PFSK-1 (cell line): ENCODE measurements around the gene POT1.

Experiments used
- FOXP2 ChIP-seq: optimal IDR thresholded peaks from 2 replicates; pipeline ENCODE3; 2011; ENCODE audit warnings: borderline replicate concordance, control low read depth, inconsistent platforms; ENCODE audit not compliant: insufficient read depth; ENCODE audit errors: extremely low read length, extremely low read depth
- POLR2AphosphoS5 ChIP-seq: IDR thresholded peaks from 2 replicates; pipeline ENCODE4 v1.6.1; 2012; ENCODE audit warnings: low read depth, mild to moderate bottlenecking, control low read depth, low read length, moderate library complexity
- SIN3A ChIP-seq: IDR thresholded peaks from 2 replicates; pipeline ENCODE4 v1.6.1; 2012; ENCODE audit warnings: mild to moderate bottlenecking, low read length, moderate library complexity, borderline replicate concordance; ENCODE audit not compliant: insufficient read depth
- TAF1 ChIP-seq: IDR thresholded peaks from 2 replicates; pipeline ENCODE4 v1.6.1; 2012; ENCODE audit warnings: low read length, control low read depth, borderline replicate concordance; ENCODE audit not compliant: insufficient read depth
- TF ChIP-seq, protein P1 (sequence below), 2 experiments: IDR thresholded peaks; 2 replicates each; pipeline versions ENCODE4 v1.6.1 to v1.8.0; 2011 to 2012; ENCODE audit warnings: low read depth in 2 of 2, low read length in 2 of 2, control low read depth in 1 of 2, inconsistent platforms in 1 of 2, mild to moderate bottlenecking in 1 of 2, moderate library complexity in 1 of 2; ENCODE audit not compliant: insufficient read depth in 1 of 2

DNA sequence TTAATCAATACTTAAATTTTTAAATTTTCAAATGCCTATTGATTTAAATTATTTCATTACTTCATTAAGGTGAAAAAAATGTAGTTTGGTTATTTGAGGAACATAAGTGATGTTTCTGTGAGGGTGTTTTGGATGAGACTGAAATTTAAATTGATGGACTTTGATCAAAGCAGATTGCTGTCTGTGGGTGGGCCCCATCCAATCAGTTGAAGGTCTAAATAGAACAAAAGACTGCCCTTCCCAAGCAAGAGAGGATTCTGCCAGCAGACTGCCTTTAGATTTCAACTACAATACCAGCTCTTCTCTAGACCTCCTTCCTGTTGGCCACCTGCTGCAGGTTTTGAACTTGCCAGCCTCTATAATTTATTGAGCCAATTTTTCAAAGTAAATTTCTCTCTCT is 149.6 kb downstream of the POT1 start:
- TF ChIP-seq TAF1 (no peak), POLR2AphosphoS5 (no peak), SIN3A (no peak), FOXP2 (no peak)
- TF ChIP-seq, protein P1, sequence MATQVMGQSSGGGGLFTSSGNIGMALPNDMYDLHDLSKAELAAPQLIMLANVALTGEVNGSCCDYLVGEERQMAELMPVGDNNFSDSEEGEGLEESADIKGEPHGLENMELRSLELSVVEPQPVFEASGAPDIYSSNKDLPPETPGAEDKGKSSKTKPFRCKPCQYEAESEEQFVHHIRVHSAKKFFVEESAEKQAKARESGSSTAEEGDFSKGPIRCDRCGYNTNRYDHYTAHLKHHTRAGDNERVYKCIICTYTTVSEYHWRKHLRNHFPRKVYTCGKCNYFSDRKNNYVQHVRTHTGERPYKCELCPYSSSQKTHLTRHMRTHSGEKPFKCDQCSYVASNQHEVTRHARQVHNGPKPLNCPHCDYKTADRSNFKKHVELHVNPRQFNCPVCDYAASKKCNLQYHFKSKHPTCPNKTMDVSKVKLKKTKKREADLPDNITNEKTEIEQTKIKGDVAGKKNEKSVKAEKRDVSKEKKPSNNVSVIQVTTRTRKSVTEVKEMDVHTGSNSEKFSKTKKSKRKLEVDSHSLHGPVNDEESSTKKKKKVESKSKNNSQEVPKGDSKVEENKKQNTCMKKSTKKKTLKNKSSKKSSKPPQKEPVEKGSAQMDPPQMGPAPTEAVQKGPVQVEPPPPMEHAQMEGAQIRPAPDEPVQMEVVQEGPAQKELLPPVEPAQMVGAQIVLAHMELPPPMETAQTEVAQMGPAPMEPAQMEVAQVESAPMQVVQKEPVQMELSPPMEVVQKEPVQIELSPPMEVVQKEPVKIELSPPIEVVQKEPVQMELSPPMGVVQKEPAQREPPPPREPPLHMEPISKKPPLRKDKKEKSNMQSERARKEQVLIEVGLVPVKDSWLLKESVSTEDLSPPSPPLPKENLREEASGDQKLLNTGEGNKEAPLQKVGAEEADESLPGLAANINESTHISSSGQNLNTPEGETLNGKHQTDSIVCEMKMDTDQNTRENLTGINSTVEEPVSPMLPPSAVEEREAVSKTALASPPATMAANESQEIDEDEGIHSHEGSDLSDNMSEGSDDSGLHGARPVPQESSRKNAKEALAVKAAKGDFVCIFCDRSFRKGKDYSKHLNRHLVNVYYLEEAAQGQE (IDR thresholded peaks at IDR 0.05; ENCODE audit: insufficient read depth in 1 of 2, low read depth in 2 of 2, low read length in 2 of 2) = no peak
